ENCODE results near the gene PMM2.
"Not testable (repeated sequence)": the region's sequence is repeated elsewhere in the genome, so short reads cannot be mapped to it uniquely, and the experiment has no call there.

The PMM2 gene

GRCh38 chr16:8782673-8783072 lies 15.0 kb upstream of the PMM2 start:
- no peak for DNase-seq (ENCODE audit: low spot score)

GRCh38 chr16:8785408-8785807 lies 12.2 kb upstream of the PMM2 start:
- no peak for DNase-seq (ENCODE audit: low spot score)

GRCh38 chr16:8786316-8786715 lies 11.3 kb upstream of the PMM2 start:
- not testable (repeated sequence) for DNase-seq (ENCODE audit: low spot score)

- DNase-seq (ENCODE audit: low spot score) = no peak
Measured at GRCh38 chr16:8788578-8789172, 9.0 kb upstream of the PMM2 start.

- no peak for DNase-seq (ENCODE audit: low spot score)
Measured at GRCh38 chr16:8795091-8795490, 2.5 kb upstream of the PMM2 start.

GRCh38 chr16:8795818-8796217 lies 1.8 kb upstream of the PMM2 start:
- DNase-seq (ENCODE audit: low spot score) = no peak

GRCh38 chr16:8796469-8797363 lies 923 bp upstream of the PMM2 start:
- no peak for DNase-seq (ENCODE audit: low spot score)

GRCh38 chr16:8798174-8798527 lies 512 bp downstream of the PMM2 start:
- DNase-seq (ENCODE audit: low spot score) = no peak

- DNase-seq (ENCODE audit: low spot score) = no peak
Measured at GRCh38 chr16:8798535-8799157, 1.0 kb downstream of the PMM2 start.

GRCh38 chr16:8801701-8802100 lies 4.1 kb downstream of the PMM2 start:
- no peak for DNase-seq (ENCODE audit: low spot score)

- not testable (repeated sequence) for DNase-seq (ENCODE audit: low spot score)
Measured at GRCh38 chr16:8803733-8804132, 6.1 kb downstream of the PMM2 start.

- no peak for DNase-seq (ENCODE audit: low spot score)
Measured at GRCh38 chr16:8804313-8804712, 6.7 kb downstream of the PMM2 start.

GRCh38 chr16:8806272-8806983 lies 8.8 kb downstream of the PMM2 start:
- DNase-seq (ENCODE audit: low spot score) = no peak

GRCh38 chr16:8807189-8807588 lies 9.6 kb downstream of the PMM2 start:
- no peak for DNase-seq (ENCODE audit: low spot score)

GRCh38 chr16:8808009-8808408 lies 10.4 kb downstream of the PMM2 start:
- DNase-seq (ENCODE audit: low spot score) = no peak

GRCh38 chr16:8808613-8809353 lies 11.1 kb downstream of the PMM2 start:
- no peak for DNase-seq (ENCODE audit: low spot score)

GRCh38 chr16:8812162-8812843 lies 14.7 kb downstream of the PMM2 start:
- no peak for DNase-seq (ENCODE audit: low spot score)

- DNase-seq (ENCODE audit: low spot score) = no peak
Measured at GRCh38 chr16:8814095-8814806, 16.6 kb downstream of the PMM2 start.

- no peak for DNase-seq (ENCODE audit: low spot score)
Measured at GRCh38 chr16:8816967-8817655, 19.5 kb downstream of the PMM2 start.

All from D341Med (cell line).